MCF 10A (cell line): ENCODE data around the gene GRM3. TPM values are rescaled to one million over a fixed set of nuclear protein-coding genes. Genes with fewer than 3 reads are reported as not detected.

ENCODE experiments used
- BruUV-seq: library from RNA; stranded (reverse); fragments of 400-500 nt; replicated peaks from 2 replicates; lab custom pipeline; 2021; lab: Mats Ljungman, UMichigan
- CTCF ChIA-PET: fragments of 300-600 bp; sonication (Branson Sonifier 250); formaldehyde crosslinking; extraction: SDS; loops from one replicate; lab custom pipeline; 2021; ENCODE audit warnings: antibody characterized with exemption, inconsistent platforms; lab: Yijun Ruan, JAX
- POLR2A ChIA-PET: fragments of 300-600, 350-650 bp; sonication (Branson Sonifier 250); formaldehyde crosslinking; extraction: SDS; loops from one replicate; lab custom pipeline; 2020; ENCODE audit warnings: antibody characterized with exemption, inconsistent platforms; lab: Yijun Ruan, JAX
- DNase-seq: peaks from one replicate; pipeline ENCODE4 v3.0.0-alpha.2; 2018; ENCODE audit not compliant: unreplicated experiment
- H3K27ac Mint-ChIP-seq: one replicate; pipeline ENCODE4 v1.8.0; 2022; ENCODE audit warnings: mild to moderate bottlenecking, low read depth, mixed read lengths; ENCODE audit not compliant: unreplicated experiment
- H3K27me3 Mint-ChIP-seq: one replicate; pipeline ENCODE4 v1.8.0; 2022; ENCODE audit warnings: mixed read lengths; ENCODE audit not compliant: insufficient read depth, unreplicated experiment
- H3K36me3 Mint-ChIP-seq: one replicate; pipeline ENCODE4 v1.8.0; 2022; ENCODE audit warnings: mild to moderate bottlenecking, moderate library complexity, mixed read lengths; ENCODE audit not compliant: insufficient read depth, unreplicated experiment
- H3K4me1 Mint-ChIP-seq: one replicate; pipeline ENCODE4 v1.8.0; 2022; ENCODE audit warnings: mixed read lengths; ENCODE audit not compliant: insufficient read depth, unreplicated experiment
- H3K4me3 Mint-ChIP-seq: one replicate; pipeline ENCODE4 v1.8.0; 2022; ENCODE audit warnings: mild to moderate bottlenecking, moderate library complexity, mixed read lengths; ENCODE audit not compliant: unreplicated experiment
- H3K9me3 Mint-ChIP-seq: one replicate; pipeline ENCODE4 v1.8.0; 2022; ENCODE audit warnings: mixed read lengths; ENCODE audit not compliant: unreplicated experiment
- intact Hi-C: fragments of 100-400 bp; cut with micrococcal nuclease; formaldehyde crosslinking; loops from 2 replicates; pipeline ENCODE4 v1.14.1; 2022
- total RNA-seq: library from RNA; stranded (reverse); gene quantifications from 2 replicates; pipeline ENCODE4 v1.2.3, GENCODE V29; 2022
- TF ChIP-seq, protein P1 (sequence below): fragments of 200-600 bp; IDR thresholded peaks from one replicate; pipeline ENCODE4 v1.8.0; 2022; ENCODE audit warnings: antibody characterized with exemption, mild to moderate bottlenecking; ENCODE audit not compliant: unreplicated experiment

Gene GRM3
- total RNA-seq, 1 experiment from 2014 or later = not detected

GRCh38 chr7:86748201-86748600 lies 104.5 kb downstream of the GRM3 start:
- Mint-ChIP-seq H3K27ac (no peak overlapping the region), H3K4me3 (no peak overlapping the region), H3K9me3 (no peaks in the 10 kb centered on the region), H3K4me1 (no peaks in the 10 kb centered on the region), H3K36me3 (no peaks in the 10 kb centered on the region), H3K27me3 (peaks cover 38% of the 10 kb centered on the region)
- BruUV-seq = no TSS peak
- ChIA-PET CTCF (interaction anchor here (0.7 kb wide), 1 partner anchor 66 kb away, joined by 3 read pairs; no protein-coding TSS in a partner anchor), POLR2A (no interaction called here)
- intact Hi-C loops = no loop called here
- TF ChIP-seq, protein P1, sequence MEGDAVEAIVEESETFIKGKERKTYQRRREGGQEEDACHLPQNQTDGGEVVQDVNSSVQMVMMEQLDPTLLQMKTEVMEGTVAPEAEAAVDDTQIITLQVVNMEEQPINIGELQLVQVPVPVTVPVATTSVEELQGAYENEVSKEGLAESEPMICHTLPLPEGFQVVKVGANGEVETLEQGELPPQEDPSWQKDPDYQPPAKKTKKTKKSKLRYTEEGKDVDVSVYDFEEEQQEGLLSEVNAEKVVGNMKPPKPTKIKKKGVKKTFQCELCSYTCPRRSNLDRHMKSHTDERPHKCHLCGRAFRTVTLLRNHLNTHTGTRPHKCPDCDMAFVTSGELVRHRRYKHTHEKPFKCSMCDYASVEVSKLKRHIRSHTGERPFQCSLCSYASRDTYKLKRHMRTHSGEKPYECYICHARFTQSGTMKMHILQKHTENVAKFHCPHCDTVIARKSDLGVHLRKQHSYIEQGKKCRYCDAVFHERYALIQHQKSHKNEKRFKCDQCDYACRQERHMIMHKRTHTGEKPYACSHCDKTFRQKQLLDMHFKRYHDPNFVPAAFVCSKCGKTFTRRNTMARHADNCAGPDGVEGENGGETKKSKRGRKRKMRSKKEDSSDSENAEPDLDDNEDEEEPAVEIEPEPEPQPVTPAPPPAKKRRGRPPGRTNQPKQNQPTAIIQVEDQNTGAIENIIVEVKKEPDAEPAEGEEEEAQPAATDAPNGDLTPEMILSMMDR = no peak
- DNase-seq = no peak

GRCh38 chr7:86748843-86749719 lies 105.4 kb downstream of the GRM3 start:
- no peak for DNase-seq
- ChIA-PET POLR2A (no interaction called here), CTCF (no interaction called here)
- peaks cover 42% of the 10 kb centered on the region for H3K27me3 Mint-ChIP-seq
- TF ChIP-seq, protein P1 = no peak
- no peaks in the 10 kb centered on the region for H3K36me3 Mint-ChIP-seq
- BruUV-seq = no TSS peak
- no peak overlapping the region for H3K4me3 Mint-ChIP-seq
- H3K4me1 Mint-ChIP-seq = no peaks in the 10 kb centered on the region
- no peak overlapping the region for H3K27ac Mint-ChIP-seq
- H3K9me3 Mint-ChIP-seq = no peaks in the 10 kb centered on the region
- intact Hi-C loops = no loop called here

DNA sequence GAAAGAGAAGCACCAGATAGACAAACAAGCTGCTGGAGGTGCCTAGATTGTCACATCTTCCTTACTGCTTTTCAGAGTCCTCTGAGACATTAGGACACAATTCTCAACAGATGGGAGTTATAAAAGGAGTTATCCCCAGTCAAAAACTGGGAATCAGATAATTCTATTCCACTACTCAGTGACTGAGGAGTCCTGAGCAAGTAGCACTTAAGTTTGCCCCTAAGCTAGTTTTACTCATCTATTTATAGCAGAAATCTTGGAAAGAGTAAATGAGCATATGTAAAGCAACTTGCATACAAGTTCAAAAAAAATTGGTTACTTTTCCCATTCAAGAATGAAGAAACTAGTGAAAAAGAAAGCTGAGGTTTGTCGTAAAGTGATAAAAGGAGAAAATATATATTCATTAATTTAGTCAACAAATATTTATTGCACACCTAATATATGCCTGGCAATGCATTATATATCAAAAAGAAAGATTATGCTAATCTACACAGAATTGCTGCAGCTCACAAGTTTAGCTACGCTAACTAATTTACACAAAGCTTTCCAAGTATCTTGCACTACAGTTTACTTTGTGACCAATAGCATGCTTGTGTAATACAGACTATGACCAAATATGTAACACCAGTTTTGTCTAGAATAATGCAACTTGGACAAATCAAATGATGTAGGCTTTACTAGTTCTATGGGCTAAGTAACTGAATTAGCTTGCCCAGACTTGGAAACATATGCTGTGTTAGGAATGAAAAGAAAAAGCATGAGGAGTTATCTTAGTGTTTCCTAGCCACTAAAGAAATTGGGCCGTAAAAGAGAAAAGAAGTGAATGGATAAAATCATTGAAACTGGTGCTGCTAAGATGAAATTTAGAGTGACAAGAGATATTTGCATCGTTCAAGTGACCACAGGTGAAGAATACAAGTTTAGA lies 106.3 kb downstream of the GRM3 start:
- H3K27ac Mint-ChIP-seq = no peak overlapping the region
- TF ChIP-seq, protein P1 = no peak
- intact Hi-C loops = no loop called here
- BruUV-seq = no TSS peak
- no peak overlapping the region for H3K4me3 Mint-ChIP-seq
- H3K36me3 Mint-ChIP-seq = no peaks in the 10 kb centered on the region
- ChIA-PET POLR2A (no interaction called here), CTCF (no interaction called here)
- no peaks in the 10 kb centered on the region for H3K9me3 Mint-ChIP-seq
- no peaks in the 10 kb centered on the region for H3K4me1 Mint-ChIP-seq
- no peak for DNase-seq
- peaks cover 51% of the 10 kb centered on the region for H3K27me3 Mint-ChIP-seq

- ChIA-PET POLR2A (no interaction called here), CTCF (no interaction called here)
- Mint-ChIP-seq H3K9me3 (no peaks in the 10 kb centered on the region), H3K36me3 (no peaks in the 10 kb centered on the region), H3K4me1 (no peaks in the 10 kb centered on the region), H3K27ac (no peak overlapping the region), H3K4me3 (no peak overlapping the region), H3K27me3 (peaks cover 40% of the 10 kb centered on the region)
- no TSS peak for BruUV-seq
- TF ChIP-seq, protein P1 = no peak
- DNase-seq = no peak
- intact Hi-C loops = no loop called here
Measured at GRCh38 chr7:86760236-86760635, 116.5 kb downstream of the GRM3 start.
